Peyer's patch (tissue), 4 donors: ENCODE results near the gene TBATA. TPM values are rescaled to one million over a fixed set of nuclear protein-coding genes. Genes with fewer than 3 reads are reported as not detected.

Source experiments
- DNase-seq, 3 donors: peaks; one replicate each; pipeline ENCODE4 v3.0.0-alpha.2; 2017 to 2019
- H3K27ac ChIP-seq, 4 donors: fragments of 200-600 bp; sonication (generic); one replicate each; pipeline ENCODE4 v1.5.1; 2016 to 2019
- H3K27me3 ChIP-seq, 2 donors: fragments of 200-600 bp; sonication (generic); one replicate each; pipeline ENCODE4 v1.5.1; 2019
- H3K36me3 ChIP-seq, 3 donors: fragments of 200-600 bp; sonication (generic); one replicate each; pipeline ENCODE4 v1.5.1; 2016 to 2019
- H3K4me1 ChIP-seq, 4 donors: fragments of 200-600 bp; sonication (generic); one replicate each; pipeline ENCODE4 v1.5.1; 2016 to 2019
- H3K4me3 ChIP-seq, 4 donors: fragments of 200-600 bp; sonication (generic); 1 replicate in 3 of 4; 2 replicates in 1 of 4; pipeline ENCODE4 v1.5.1; 2016 to 2019; ENCODE audit warnings: mild to moderate bottlenecking in 1 of 4
- H3K9me3 ChIP-seq, 4 donors: fragments of 200-600 bp; sonication (generic); one replicate each; pipeline ENCODE4 v1.5.1; 2016 to 2019; ENCODE audit warnings: mild to moderate bottlenecking in 1 of 4
- POLR2A ChIP-seq, 2 donors: fragments of 450-650 bp; IDR thresholded peaks; one replicate each; pipeline ENCODE4 v1.5.1; 2017; ENCODE audit warnings: antibody characterized with exemption in 2 of 2, mild to moderate bottlenecking in 2 of 2, moderate library complexity in 2 of 2
- total RNA-seq, 4 donors: library from RNA; depleted of rRNA; stranded (reverse); fragments of >200 nt; gene quantifications; one replicate each; pipeline ENCODE4 v1.1.0, GENCODE V29; 2016
- TF ChIP-seq, protein P1 (sequence below), 6 experiments: fragments of 450-650 bp in 4 of 6; fragments of 200-600 bp in 2 of 6; sonication (generic) in 1 of 6; IDR thresholded peaks; one replicate each; pipeline ENCODE4 v1.5.1; 2017 to 2019; ENCODE audit warnings: antibody characterized with exemption in 6 of 6, mild to moderate bottlenecking in 3 of 6, moderate library complexity in 1 of 6

TBATA gene, protein sequence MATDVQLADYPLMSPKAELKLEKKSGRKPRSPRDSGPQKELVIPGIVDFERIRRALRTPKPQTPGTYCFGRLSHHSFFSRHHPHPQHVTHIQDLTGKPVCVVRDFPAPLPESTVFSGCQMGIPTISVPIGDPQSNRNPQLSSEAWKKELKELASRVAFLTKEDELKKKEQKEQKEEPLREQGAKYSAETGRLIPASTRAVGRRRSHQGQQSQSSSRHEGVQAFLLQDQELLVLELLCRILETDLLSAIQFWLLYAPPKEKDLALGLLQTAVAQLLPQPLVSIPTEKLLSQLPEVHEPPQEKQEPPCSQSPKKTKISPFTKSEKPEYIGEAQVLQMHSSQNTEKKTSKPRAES
- not detected for total RNA-seq

DNA sequence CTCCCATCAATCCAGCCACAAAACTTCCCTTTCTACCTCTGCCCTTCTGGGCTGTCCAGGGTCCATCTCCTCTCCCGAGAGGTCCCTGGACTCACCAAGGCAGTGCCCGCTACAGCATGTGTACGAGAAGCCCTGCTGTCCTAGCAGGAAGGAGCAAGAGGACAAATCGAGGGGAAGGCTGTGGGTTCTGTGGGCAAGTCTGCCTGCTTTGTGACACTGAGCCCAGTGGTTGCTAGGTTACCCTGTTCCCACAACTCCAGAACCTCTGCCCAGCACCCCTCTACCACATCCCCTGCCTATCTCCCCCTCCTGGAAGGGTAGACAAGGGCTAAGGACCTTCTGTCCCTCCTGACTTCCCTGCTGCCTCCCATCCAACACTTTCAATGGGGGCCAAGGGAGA is at the start of gene TBATA:
TBATA (minus strand) TSS at position 188 of the 400 bp plus-strand sequence. CDS start 1,998 bp downstream, outside the sequence.
- Histone ChIP-seq H3K4me3 (no peak within 1 kb of the TSS), H3K27me3 (no peaks in the 10 kb centered on the region), H3K9me3 (no peaks in the 10 kb centered on the region), H3K36me3 (no peaks in the 10 kb centered on the region), H3K27ac (no peak within 1 kb of the TSS), H3K4me1 (no peaks in the 10 kb centered on the region)
- TF ChIP-seq, protein P1, sequence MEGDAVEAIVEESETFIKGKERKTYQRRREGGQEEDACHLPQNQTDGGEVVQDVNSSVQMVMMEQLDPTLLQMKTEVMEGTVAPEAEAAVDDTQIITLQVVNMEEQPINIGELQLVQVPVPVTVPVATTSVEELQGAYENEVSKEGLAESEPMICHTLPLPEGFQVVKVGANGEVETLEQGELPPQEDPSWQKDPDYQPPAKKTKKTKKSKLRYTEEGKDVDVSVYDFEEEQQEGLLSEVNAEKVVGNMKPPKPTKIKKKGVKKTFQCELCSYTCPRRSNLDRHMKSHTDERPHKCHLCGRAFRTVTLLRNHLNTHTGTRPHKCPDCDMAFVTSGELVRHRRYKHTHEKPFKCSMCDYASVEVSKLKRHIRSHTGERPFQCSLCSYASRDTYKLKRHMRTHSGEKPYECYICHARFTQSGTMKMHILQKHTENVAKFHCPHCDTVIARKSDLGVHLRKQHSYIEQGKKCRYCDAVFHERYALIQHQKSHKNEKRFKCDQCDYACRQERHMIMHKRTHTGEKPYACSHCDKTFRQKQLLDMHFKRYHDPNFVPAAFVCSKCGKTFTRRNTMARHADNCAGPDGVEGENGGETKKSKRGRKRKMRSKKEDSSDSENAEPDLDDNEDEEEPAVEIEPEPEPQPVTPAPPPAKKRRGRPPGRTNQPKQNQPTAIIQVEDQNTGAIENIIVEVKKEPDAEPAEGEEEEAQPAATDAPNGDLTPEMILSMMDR (IDR thresholded peaks at IDR 0.05): no peak
- DNase-seq: peak in 1 of 3 donors; percentile 55

DNA sequence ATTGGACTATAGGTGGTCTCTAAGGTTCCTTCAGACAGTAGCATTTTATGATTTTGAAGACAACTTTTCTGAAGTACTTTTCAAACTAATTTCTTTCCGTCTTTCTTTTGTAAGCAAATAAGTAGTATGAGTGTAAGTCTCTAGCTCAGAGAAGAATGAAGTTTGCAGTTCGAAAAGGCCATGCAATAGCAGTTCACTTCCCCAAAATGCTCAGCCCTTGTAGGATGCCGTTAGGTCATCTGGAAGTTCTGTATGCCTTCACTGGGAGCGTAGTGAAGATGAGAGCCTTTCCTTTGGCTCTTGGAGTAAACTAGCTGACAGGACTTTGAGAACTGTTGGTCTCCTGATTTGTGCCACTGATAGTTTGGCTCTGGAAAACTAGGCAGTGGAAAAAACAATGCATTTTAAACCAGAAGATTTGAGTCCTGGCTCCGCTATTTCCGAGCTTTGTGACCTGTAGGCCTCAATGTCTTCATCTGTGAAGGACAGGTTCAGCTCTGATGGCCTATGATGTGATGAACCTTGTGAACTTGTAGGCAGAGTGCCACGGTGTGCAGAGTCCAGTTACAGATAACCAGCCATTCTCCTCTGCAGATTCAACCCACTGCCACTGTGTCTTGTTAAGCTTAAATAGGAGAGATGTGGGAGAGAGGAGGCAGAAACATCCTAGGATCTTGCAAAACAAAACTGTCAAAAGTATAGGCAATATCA is 49.4 kb upstream of the TBATA start:
- Histone ChIP-seq H3K4me3 (no peak overlapping the region), H3K27me3 (no peaks in the 10 kb centered on the region), H3K4me1 (peaks cover 0 to 35% (median 3%) of the 10 kb centered on the region in 4 donors), H3K27ac (peak overlapping the region in 2 of 4 donors; percentile 15 to 48), H3K9me3 (no peaks in the 10 kb centered on the region), H3K36me3 (peaks cover 0 to 7% (median 0%) of the 10 kb centered on the region in 3 donors)
- TF ChIP-seq, protein P1 (IDR thresholded peaks at IDR 0.05): no peak
- no peak for TF ChIP-seq POLR2A (IDR thresholded peaks at IDR 0.05)
- DNase-seq: peak in 2 of 3 donors; percentile 55 to 72

DNA sequence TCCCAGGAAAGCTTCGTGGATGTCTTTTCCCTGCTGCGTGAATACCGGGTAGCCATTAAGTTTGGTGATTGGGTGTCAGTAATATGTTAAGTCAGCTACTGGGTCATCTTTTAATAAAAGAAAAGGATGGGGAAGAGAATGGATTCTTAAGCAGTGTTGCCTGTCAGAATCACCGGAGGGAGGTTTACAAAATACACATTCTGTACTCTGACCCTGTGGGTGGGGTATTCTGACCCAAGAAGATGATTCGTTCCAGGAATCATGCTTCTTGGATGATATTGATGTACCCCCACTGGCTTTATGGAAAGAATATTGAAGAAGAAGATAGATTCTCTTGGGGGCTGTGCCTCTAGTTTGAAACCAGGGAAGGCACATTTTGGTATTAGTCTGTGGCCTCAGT is 48.8 kb upstream of the TBATA start:
- Histone ChIP-seq H3K36me3 (peaks cover 0 to 7% (median 0%) of the 10 kb centered on the region in 3 donors), H3K4me3 (no peak overlapping the region), H3K27me3 (no peaks in the 10 kb centered on the region), H3K27ac (no peak overlapping the region), H3K4me1 (peaks cover 0 to 41% (median 3%) of the 10 kb centered on the region in 4 donors), H3K9me3 (no peaks in the 10 kb centered on the region)
- TF ChIP-seq POLR2A (IDR thresholded peaks at IDR 0.05): no peak
- TF ChIP-seq, protein P1 (IDR thresholded peaks at IDR 0.05): no peak
- no peak for DNase-seq

DNA sequence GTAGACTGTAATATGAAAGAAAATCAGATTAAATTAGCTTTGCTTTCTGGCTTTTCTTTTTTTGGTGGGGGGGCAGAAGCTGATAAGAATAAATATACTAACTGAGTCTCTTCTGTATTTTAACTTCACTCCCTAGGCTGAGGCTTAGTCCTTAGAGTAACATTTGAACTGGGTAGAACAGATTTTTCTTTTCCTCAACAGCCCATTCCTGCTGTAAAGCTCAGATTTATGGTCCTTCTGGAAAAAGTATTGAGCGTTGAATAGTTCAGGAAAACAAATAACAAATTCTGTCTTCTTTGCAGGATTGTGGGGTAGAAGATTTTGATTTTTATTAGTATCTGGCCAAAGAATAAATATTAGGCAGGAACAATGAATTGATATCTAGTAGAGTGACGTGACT is 48.4 kb upstream of the TBATA start:
- Histone ChIP-seq H3K4me1 (peaks cover 0 to 45% (median 3%) of the 10 kb centered on the region in 4 donors), H3K27me3 (no peaks in the 10 kb centered on the region), H3K36me3 (peaks cover 0 to 7% (median 0%) of the 10 kb centered on the region in 3 donors), H3K27ac (no peak overlapping the region), H3K4me3 (no peak overlapping the region), H3K9me3 (no peaks in the 10 kb centered on the region)
- TF ChIP-seq, protein P1 (IDR thresholded peaks at IDR 0.05): no peak
- TF ChIP-seq POLR2A (IDR thresholded peaks at IDR 0.05): no peak
- no peak for DNase-seq

DNA sequence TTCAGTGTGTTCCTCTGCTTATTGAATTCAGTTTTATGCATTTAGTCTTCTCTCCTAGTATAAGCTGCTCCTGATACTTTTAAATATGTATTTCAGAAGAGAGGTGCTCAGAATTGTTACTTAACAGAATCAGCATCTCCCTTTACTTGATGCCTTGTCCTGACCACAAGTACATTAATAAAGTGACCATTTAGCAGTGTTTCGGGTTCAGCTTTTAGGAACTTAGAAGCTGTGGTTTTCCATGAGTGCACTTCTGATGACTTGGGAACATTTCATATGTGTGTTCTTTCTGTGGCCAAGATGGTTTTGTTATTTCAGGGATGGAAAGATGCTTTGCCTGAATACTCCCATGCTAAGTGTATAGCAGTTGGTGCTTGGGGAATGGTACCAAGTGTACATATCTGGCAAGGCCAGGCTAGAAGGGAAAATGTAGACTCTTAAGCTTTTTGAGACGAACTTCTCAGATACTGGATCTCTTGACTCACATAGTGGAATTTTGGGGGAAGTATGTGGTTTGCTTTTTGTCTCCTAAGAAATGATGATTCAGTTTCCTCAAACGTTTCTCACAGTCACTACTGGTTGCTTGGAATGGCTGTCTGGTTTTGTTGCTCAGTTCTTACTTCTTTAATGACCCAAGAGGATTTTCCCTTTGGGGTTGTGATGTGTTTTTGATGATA is 47.8 kb upstream of the TBATA start:
- no peak overlapping the region for H3K27ac ChIP-seq
- no peaks in the 10 kb centered on the region for H3K27me3 ChIP-seq
- peaks cover 0 to 7% (median 0%) of the 10 kb centered on the region in 3 donors for H3K36me3 ChIP-seq
- no peak for DNase-seq
- no peak for TF ChIP-seq POLR2A (IDR thresholded peaks at IDR 0.05)
- TF ChIP-seq, protein P1 (IDR thresholded peaks at IDR 0.05): no peak
- no peaks in the 10 kb centered on the region for H3K9me3 ChIP-seq
- peaks cover 0 to 51% (median 3%) of the 10 kb centered on the region in 4 donors for H3K4me1 ChIP-seq
- no peak overlapping the region for H3K4me3 ChIP-seq
